BJ (cell line): Measurements from ENCODE around the gene ASPN. TPM values are rescaled to one million over a fixed set of nuclear protein-coding genes. Genes with fewer than 3 reads are reported as not detected.

Experiments
- CTCF ChIA-PET: fragments of 350-600 bp; formaldehyde crosslinking; extraction: SDS; loops from one replicate; lab custom pipeline; 2021; ENCODE audit warnings: antibody characterized with exemption, inconsistent platforms; lab: Yijun Ruan, JAX
- POLR2A ChIA-PET: fragments of 300-600 bp; sonication (Branson Sonifier 250); formaldehyde crosslinking; extraction: SDS; loops from one replicate; lab custom pipeline; 2021; ENCODE audit warnings: antibody characterized with exemption; lab: Charles Lee
- DNase-seq: peaks from one replicate; pipeline ENCODE4 v3.0.0-alpha.2; 2011; ENCODE audit warnings: low read depth
- H3K27me3 ChIP-seq: 2 replicates; pipeline ENCODE4 v1.6.0; 2011; ENCODE audit warnings: low read length; ENCODE audit not compliant: control insufficient read depth, insufficient read depth
- H3K36me3 ChIP-seq: 2 replicates; pipeline ENCODE4 v1.5.1; 2011; ENCODE audit warnings: low read length; ENCODE audit not compliant: control insufficient read depth, insufficient read depth
- H3K4me3 ChIP-seq: 2 replicates; pipeline ENCODE4 v1.5.1; 2011; ENCODE audit warnings: low read depth, mild to moderate bottlenecking, control low read depth, low read length
- CTCF ChIP-seq: IDR thresholded peaks from 2 replicates; pipeline ENCODE4 v1.5.1; 2011; ENCODE audit warnings: low read depth, mild to moderate bottlenecking, control low read depth, inconsistent platforms, low read length, moderate library complexity; ENCODE audit not compliant: insufficient read depth
- polyA minus RNA-seq: library from RNA; depleted of rRNA, polyadenylated mRNA; stranded (reverse); fragments of >200 nt; gene quantifications from 2 replicates; pipeline ENCODE4 v1.2.3, GENCODE V29; 2011; rRNA and poly(A)+ RNA removed
- polyA plus RNA-seq: library from polyadenylated mRNA; depleted of rRNA; stranded (reverse); fragments of >200 nt; gene quantifications from 2 replicates; pipeline ENCODE4 v1.2.3, GENCODE V29; 2011; rRNA removed

ASPN gene
- polyA plus RNA-seq (3.4 and 8.2 TPM in 2 replicates), polyA minus RNA-seq (1.00 and 1.4 TPM in 2 replicates)

- no peak within 1 kb of the TSS for H3K4me3 ChIP-seq
- CTCF ChIA-PET = interaction anchor here (0.6 to 1.5 kb wide), 5 partner anchors 9 to 125 kb away, joined by 3 to 4 read pairs (median 3); no protein-coding TSS in a partner anchor
Observed at GRCh38 chr9:92482329-92482728, at the start of gene ASPN. Gene ASPN, minus strand, starts transcription at chr9:92482506.

GRCh38 chr9:92530893-92531292 is 48.6 kb upstream of the ASPN start:
- no peak for TF ChIP-seq CTCF
- ChIA-PET POLR2A (no interaction called here), CTCF (no interaction called here)

More at GRCh38 chr9:92482329-92482728, at the start of gene ASPN:
- peak; percentile 65 for DNase-seq
- TF ChIP-seq CTCF = no peak
- Histone ChIP-seq H3K27me3 (no peaks in the 10 kb centered on the region), H3K36me3 (no peaks in the 10 kb centered on the region)
- POLR2A ChIA-PET = no interaction called here

GRCh38 chr9:92529124-92529523 is 46.8 kb upstream of the ASPN start:
- POLR2A ChIA-PET = no interaction called here
- no peak overlapping the region for H3K4me3 ChIP-seq
- no peaks in the 10 kb centered on the region for H3K27me3 ChIP-seq
- CTCF ChIA-PET = no interaction called here
- TF ChIP-seq CTCF = no peak
- DNase-seq = no peak
- H3K36me3 ChIP-seq = no peaks in the 10 kb centered on the region

More at GRCh38 chr9:92530893-92531292, 48.6 kb upstream of the ASPN start:
- Histone ChIP-seq H3K36me3 (no peaks in the 10 kb centered on the region), H3K4me3 (no peak overlapping the region), H3K27me3 (no peaks in the 10 kb centered on the region)
- DNase-seq = no peak

GRCh38 chr9:92528522-92528849 is 46.2 kb upstream of the ASPN start:
- no peak overlapping the region for H3K4me3 ChIP-seq
- no peak for TF ChIP-seq CTCF
- ChIA-PET POLR2A (interaction anchor here (0.6 kb wide), 1 partner anchor 30 kb away, joined by 3 read pairs; no protein-coding TSS in a partner anchor), CTCF (interaction anchor here (0.8 to 1.1 kb wide), 2 partner anchors 10 to 21 kb away, joined by 3 read pairs; no protein-coding TSS in a partner anchor)
- H3K36me3 ChIP-seq = no peaks in the 10 kb centered on the region
- no peaks in the 10 kb centered on the region for H3K27me3 ChIP-seq
- DNase-seq = no peak

GRCh38 chr9:92527832-92528521 is 45.7 kb upstream of the ASPN start:
- TF ChIP-seq CTCF = no peak
- POLR2A ChIA-PET = interaction anchor here (0.6 kb wide), 1 partner anchor 30 kb away, joined by 3 read pairs; no protein-coding TSS in a partner anchor
- CTCF ChIA-PET = interaction anchor here (0.8 to 1.1 kb wide), 2 partner anchors 9 to 20 kb away, joined by 3 read pairs; no protein-coding TSS in a partner anchor
- H3K36me3 ChIP-seq = no peaks in the 10 kb centered on the region
- no peaks in the 10 kb centered on the region for H3K27me3 ChIP-seq
- DNase-seq = no peak
- H3K4me3 ChIP-seq = no peak overlapping the region
